ENCODE measurements around the gene SRPRB.

SRPRB gene

DNA sequence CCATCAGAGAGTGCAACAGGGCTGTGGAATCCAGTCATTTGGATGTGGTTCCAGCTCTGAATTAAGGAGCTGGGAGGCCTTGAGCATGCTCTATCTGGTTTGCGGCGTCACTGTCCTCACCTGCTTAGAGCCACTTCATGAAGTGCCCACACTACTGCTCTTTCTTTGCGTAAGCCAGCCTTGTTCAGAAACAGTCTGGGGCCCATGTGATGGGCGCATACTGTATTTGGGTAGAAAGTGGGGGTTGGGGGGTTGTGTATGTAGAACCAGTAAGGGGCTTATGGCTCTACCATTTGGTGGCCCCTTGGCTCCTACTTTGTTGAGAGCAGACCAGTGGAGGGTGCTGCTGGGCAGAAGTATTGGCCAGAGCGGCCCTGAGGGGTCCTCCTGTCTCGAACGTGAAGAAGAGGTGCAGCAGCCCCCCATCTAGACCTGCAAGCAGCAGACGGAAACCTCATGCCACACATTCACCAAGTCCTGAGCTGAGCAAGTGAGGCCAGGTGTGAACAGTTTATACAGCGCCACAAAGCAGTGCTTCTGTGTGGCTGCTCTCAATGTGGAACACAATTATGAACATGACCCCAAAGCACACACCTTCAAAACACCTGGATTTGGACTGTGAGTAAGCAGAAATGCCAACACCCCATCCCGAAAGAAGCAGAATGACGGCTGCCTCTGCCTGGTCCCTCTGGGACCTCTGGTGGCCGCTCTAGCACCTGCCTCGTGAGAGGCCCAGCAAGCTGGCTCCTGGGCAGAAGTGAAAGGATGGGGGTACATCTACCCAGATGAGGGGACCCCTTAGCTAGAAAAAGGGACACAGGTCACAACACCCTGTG, 26.6 kb downstream of the SRPRB start:
- Histone ChIP-seq H3K27ac (no peak overlapping the region), H3K36me3 (no peaks in the 10 kb centered on the region), H3K27me3 (ENCODE audit: insufficient read depth, low read depth, severe bottlenecking) (no peaks in the 10 kb centered on the region), H3K9me3 (ENCODE audit: severe bottlenecking) (no peaks in the 10 kb centered on the region), H3K4me3 (ENCODE audit: low read depth, low read length) (no peak overlapping the region)
- peak; percentile 15 for DNase-seq
- TF ChIP-seq, protein P1, sequence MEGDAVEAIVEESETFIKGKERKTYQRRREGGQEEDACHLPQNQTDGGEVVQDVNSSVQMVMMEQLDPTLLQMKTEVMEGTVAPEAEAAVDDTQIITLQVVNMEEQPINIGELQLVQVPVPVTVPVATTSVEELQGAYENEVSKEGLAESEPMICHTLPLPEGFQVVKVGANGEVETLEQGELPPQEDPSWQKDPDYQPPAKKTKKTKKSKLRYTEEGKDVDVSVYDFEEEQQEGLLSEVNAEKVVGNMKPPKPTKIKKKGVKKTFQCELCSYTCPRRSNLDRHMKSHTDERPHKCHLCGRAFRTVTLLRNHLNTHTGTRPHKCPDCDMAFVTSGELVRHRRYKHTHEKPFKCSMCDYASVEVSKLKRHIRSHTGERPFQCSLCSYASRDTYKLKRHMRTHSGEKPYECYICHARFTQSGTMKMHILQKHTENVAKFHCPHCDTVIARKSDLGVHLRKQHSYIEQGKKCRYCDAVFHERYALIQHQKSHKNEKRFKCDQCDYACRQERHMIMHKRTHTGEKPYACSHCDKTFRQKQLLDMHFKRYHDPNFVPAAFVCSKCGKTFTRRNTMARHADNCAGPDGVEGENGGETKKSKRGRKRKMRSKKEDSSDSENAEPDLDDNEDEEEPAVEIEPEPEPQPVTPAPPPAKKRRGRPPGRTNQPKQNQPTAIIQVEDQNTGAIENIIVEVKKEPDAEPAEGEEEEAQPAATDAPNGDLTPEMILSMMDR (IDR thresholded peaks at IDR 0.05; ENCODE audit: low read depth, low read length) = peak; percentile 46

GRCh38 chr3:133832802-133833144, 27.2 kb downstream of the SRPRB start:
- no peaks in the 10 kb centered on the region for H3K36me3 ChIP-seq
- no peaks in the 10 kb centered on the region for H3K9me3 ChIP-seq (ENCODE audit: severe bottlenecking)
- H3K27ac ChIP-seq = no peak overlapping the region
- no peak for DNase-seq
- TF ChIP-seq, protein P1 (IDR thresholded peaks at IDR 0.05; ENCODE audit: low read depth, low read length) = no peak
- no peak overlapping the region for H3K4me3 ChIP-seq (ENCODE audit: low read depth, low read length)
- H3K27me3 ChIP-seq (ENCODE audit: insufficient read depth, low read depth, severe bottlenecking) = peaks cover 4% of the 10 kb centered on the region

GRCh38 chr3:133833267-133833666, 27.7 kb downstream of the SRPRB start:
- H3K36me3 ChIP-seq = no peaks in the 10 kb centered on the region
- no peaks in the 10 kb centered on the region for H3K9me3 ChIP-seq (ENCODE audit: severe bottlenecking)
- H3K4me3 ChIP-seq (ENCODE audit: low read depth, low read length) = no peak overlapping the region
- no peak for DNase-seq
- peaks cover 4% of the 10 kb centered on the region for H3K27me3 ChIP-seq (ENCODE audit: insufficient read depth, low read depth, severe bottlenecking)
- no peak overlapping the region for H3K27ac ChIP-seq
- TF ChIP-seq, protein P1 (IDR thresholded peaks at IDR 0.05; ENCODE audit: low read depth, low read length) = no peak

- Histone ChIP-seq H3K9me3 (ENCODE audit: severe bottlenecking) (no peaks in the 10 kb centered on the region), H3K4me3 (ENCODE audit: low read depth, low read length) (no peak overlapping the region), H3K36me3 (no peaks in the 10 kb centered on the region), H3K27me3 (ENCODE audit: insufficient read depth, low read depth, severe bottlenecking) (peaks cover 4% of the 10 kb centered on the region), H3K27ac (no peak overlapping the region)
- TF ChIP-seq, protein P1 (IDR thresholded peaks at IDR 0.05; ENCODE audit: low read depth, low read length) = no peak
- peak; percentile 16 for DNase-seq
These were observed 28.4 kb downstream of the SRPRB start for GRCh38 chr3:133833880-133834620.

GRCh38 chr3:133834621-133835417, 29.2 kb downstream of the SRPRB start:
- H3K27me3 ChIP-seq (ENCODE audit: insufficient read depth, low read depth, severe bottlenecking) = peaks cover 4% of the 10 kb centered on the region
- TF ChIP-seq, protein P1 (IDR thresholded peaks at IDR 0.05; ENCODE audit: low read depth, low read length) = no peak
- no peak for DNase-seq

More at GRCh38 chr3:133834621-133835417, 29.2 kb downstream of the SRPRB start:
- no peak overlapping the region for H3K27ac ChIP-seq
- H3K9me3 ChIP-seq (ENCODE audit: severe bottlenecking) = no peaks in the 10 kb centered on the region
- H3K4me3 ChIP-seq (ENCODE audit: low read depth, low read length) = no peak overlapping the region
- no peaks in the 10 kb centered on the region for H3K36me3 ChIP-seq

Measured in WERI-Rb-1 (cell line).